AG10803 (cell line): ENCODE measurements around the gene FAM13A.

Experiments used
- DNase-seq: peaks from one replicate; pipeline ENCODE4 v3.0.0; 2010; ENCODE audit warnings: low read depth
- H3K4me3 ChIP-seq: 2 replicates; pipeline ENCODE4 v1.5.1; 2011; ENCODE audit warnings: mild to moderate bottlenecking, low read length, control low read depth
- TF ChIP-seq, protein P1 (sequence below): conservative IDR thresholded peaks from 2 replicates; pipeline ENCODE4 v1.5.1; 2011; ENCODE audit warnings: mild to moderate bottlenecking, low read length, control low read depth, inconsistent platforms

The FAM13A gene

DNA sequence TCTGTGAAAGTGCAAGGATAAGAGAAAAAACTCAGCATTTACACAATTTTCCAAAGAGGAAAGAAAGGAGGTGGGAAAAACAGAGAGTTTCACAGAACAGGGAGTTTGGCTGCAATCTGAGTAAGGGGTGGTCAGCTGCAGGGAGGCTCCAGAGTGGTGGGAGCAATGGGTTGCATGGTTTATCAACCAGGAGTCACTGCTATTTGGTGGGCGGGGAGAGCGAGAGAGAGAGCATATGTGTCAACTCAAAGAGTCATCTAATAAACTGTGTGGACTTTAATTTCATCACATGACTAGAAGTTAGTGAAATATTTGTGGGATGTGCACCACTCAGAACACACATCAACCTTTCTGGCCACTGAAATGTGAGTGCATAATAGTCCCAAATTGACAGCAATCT is 94.6 kb downstream of the FAM13A start:
- H3K4me3 ChIP-seq = no peak overlapping the region
- no peak for DNase-seq
- TF ChIP-seq, protein P1, sequence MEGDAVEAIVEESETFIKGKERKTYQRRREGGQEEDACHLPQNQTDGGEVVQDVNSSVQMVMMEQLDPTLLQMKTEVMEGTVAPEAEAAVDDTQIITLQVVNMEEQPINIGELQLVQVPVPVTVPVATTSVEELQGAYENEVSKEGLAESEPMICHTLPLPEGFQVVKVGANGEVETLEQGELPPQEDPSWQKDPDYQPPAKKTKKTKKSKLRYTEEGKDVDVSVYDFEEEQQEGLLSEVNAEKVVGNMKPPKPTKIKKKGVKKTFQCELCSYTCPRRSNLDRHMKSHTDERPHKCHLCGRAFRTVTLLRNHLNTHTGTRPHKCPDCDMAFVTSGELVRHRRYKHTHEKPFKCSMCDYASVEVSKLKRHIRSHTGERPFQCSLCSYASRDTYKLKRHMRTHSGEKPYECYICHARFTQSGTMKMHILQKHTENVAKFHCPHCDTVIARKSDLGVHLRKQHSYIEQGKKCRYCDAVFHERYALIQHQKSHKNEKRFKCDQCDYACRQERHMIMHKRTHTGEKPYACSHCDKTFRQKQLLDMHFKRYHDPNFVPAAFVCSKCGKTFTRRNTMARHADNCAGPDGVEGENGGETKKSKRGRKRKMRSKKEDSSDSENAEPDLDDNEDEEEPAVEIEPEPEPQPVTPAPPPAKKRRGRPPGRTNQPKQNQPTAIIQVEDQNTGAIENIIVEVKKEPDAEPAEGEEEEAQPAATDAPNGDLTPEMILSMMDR = no peak

- no peak for DNase-seq
- TF ChIP-seq, protein P1 = no peak
- H3K4me3 ChIP-seq = no peak overlapping the region
These were observed 96.4 kb downstream of the FAM13A start for GRCh38 chr4:88960576-88960975.

DNA sequence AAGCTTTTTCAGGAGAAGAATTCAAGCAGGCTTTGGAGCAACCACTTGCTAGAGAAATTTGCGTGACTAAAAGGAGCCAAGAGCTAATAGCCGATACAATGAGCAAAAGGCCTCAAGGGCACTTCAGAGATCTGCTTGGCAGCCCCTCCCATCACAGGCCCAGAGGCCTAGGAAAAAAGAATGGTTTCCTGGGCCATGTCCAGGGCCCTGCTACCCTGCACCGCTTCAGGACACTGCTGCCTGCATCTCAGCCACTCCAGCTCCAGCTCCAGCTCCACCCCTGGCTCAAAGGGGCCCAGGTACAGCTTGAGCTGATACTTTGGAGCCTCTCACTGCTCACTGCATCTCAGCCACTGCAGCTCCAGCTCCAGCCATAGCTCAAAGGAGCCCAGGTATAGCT is 98.9 kb downstream of the FAM13A start:
- H3K4me3 ChIP-seq = no peak overlapping the region
- TF ChIP-seq, protein P1 = no peak
- no peak for DNase-seq

DNA sequence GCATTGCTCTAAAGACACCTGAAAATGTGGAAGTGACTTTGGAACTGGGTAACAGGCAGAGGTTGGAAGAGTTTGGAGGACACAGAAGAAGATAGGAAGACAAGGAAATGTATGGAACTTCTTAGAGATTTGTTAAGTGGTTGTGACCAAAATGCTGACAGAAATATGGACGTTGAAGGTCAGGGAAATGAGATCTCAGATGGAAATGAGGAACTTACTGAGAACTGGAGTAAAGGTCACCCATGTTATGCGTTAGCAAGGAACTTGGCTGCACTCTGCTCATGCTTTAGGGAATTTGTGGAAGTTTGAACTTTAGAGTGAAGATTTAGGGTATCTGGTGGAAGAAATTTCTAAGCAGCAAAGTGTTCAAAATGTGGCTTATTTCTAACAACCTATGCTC is 99.4 kb downstream of the FAM13A start:
- H3K4me3 ChIP-seq = no peak overlapping the region
- TF ChIP-seq, protein P1 = no peak
- no peak for DNase-seq

- TF ChIP-seq, protein P1 = no peak
- no peak for DNase-seq
- H3K4me3 ChIP-seq = no peak overlapping the region
These were observed 101.2 kb downstream of the FAM13A start for GRCh38 chr4:88955580-88956380.

DNA sequence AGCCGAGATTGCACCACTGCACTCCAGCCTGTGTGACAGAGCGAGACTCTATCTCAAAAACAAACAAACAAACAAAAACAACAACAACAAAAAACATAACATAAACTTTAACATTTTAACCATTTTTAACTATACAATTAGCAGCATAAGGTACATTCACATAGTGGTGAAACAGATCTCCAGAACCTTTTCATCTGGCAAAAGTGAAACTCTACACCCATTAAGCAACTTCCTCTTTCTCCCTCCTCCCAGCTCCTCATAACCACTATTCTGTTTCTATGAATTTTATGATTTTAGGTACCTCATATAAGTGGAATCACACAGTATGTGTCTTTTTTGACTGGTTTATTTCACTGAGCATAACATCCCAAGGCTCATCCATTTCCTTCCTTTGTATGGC is 103.6 kb downstream of the FAM13A start:
- H3K4me3 ChIP-seq = no peak overlapping the region
- TF ChIP-seq, protein P1 = no peak
- DNase-seq = no peak

DNA sequence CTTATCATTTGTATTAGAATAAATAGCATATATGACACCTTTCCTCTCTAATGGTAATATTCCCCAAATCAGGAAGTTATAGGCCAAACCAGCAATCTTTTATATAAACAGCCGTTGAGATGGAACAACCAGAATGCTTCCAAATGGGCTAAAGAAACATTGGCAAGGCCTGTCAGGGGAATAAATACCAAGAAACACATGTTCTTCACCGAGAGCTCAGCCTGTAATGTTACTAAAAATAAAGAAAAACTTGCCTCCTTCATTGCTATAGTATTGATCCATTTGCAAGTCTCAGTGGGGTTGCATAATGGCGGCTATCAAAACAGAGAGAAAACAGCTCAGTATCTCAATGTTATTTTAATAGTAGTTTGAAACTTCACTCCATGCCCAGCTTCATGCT is 104.9 kb downstream of the FAM13A start:
- DNase-seq = no peak
- no peak overlapping the region for H3K4me3 ChIP-seq
- TF ChIP-seq, protein P1 = no peak
